B cell (primary cell): ENCODE measurements around the gene REEP5.

ENCODE experiments used
- CTCF ChIP-seq: fragments of 200-600 bp; IDR thresholded peaks from one replicate; pipeline ENCODE4 v1.8.0; 2022; ENCODE audit warnings: antibody characterized with exemption, mild to moderate bottlenecking
- EZH2 ChIP-seq: IDR thresholded peaks from 2 replicates; pipeline ENCODE4 v1.6.1; 2012; ENCODE audit warnings: borderline replicate concordance, low read depth, mild to moderate bottlenecking, moderate library complexity, low read length; ENCODE audit not compliant: insufficient read depth, poor library complexity, severe bottlenecking

- no peak for TF ChIP-seq CTCF
- TF ChIP-seq EZH2: no peak
Observed at GRCh38 chr5:112931473-112931872, 9.4 kb upstream of the REEP5 start.
